KBM-7 (cell line): ENCODE data around the gene SKIL.

Experiments used
- DNase-seq: peaks from one replicate; pipeline ENCODE4 v3.0.0-alpha.2; 2015
- in situ Hi-C: fragments of 300-500 bp; cut with MboI; formaldehyde crosslinking; loops from 2 replicates; pipeline ENCODE4 v1.14.3; 2020; ENCODE audit warnings: low sequenced_read_pairs, low pct_unique_long_range_greater_than_20kb, mixed read lengths

SKIL gene

DNA sequence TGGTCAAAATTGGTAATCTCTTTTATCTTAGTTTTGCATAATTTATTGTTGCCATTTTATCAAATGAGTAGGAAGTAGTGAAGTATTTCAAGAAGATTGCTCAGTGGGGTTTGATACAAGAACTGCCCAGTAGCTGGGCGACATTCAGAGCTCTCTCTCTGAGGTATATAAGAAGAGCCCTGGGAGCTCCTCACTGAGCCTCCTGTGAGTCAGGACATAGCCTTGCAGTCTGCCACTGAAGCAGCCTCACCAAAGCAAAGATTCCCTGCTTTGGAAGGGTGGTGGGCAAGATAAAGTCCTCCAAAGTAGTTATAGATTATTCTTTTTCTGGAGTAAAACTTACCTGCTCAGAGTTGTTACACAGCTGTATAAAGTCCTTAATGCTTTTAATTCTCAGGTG is 26.1 kb downstream of the SKIL start:
- DNase-seq = no peak
- in situ Hi-C loops = no loop called here

DNA sequence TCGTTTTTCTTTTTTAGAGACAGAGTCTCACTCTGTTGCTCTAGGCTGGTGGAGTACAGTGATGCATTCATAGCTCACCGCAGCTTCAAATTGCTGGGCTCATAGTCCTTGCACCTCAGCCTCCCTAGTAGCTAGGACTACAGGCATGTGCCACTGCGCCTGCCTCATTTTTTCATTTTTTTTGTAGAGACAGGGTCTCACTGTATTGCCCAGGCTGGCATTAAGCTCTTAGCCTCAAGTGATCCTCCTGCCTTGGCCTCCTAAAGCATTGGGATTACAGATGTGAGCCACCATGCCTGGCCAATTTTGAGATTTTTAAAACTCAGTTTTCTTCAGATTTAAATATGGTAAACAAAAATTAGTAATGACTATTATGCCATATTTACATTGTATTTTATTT is 29.0 kb downstream of the SKIL start:
- DNase-seq = no peak
- in situ Hi-C loops = no loop called here

DNA sequence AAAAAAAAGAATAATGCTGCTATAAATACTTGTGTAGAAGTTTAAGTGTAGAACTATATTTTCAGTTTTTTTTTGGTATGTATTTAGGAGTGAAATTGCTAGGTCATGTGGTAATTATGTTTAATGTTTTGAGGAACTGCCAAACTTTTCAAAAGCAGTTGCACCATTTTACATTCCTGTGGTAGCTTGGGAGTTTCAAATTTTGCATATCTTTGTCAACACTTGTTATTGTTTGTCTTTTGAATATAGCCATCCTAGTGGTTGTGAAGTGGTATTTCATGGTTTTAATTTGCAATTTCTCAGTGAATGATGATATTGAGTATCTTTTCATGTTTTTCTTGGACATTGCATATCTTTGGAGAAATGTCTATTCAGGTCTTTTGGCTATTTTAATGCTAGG is 30.4 kb downstream of the SKIL start:
- DNase-seq = no peak
- in situ Hi-C loops = no loop called here

DNA sequence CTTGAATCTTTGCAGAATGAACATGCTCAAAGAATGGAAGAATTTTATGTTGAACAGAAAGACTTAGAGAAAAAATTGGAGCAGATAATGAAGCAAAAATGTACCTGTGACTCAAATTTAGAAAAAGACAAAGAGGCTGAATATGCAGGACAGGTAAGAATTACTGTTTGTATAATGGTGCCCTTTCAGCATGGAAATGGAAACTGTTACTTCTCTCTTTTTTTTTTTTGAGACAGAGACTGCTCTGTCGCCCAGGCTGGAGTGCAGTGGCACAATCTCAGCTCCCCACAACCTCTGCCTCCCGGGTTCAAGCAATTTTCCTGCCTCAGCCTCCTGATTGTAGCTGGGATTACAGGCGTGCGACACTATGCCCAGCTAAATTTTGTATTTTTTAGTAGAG is 33.6 kb downstream of the SKIL start:
- in situ Hi-C loops = no loop called here
- DNase-seq = no peak

DNA sequence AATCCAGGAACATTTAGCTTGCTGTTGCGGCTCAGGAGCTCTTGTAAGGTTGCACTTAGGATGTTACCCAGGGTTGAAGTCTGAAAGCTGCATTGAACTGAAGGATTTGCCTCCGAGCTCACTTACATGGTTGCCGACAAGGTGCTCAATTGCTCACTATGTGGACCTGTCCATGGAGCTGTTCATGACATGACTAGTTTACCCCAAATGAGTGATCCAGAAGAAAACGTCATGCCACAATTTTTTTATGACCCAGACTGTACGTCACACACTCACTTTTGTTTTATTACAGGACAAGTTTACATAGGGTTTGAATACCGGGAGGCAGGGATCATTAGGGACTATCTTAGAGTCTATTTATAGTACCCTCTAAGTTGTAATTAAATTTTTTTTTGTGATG is 40.2 kb downstream of the SKIL start:
- DNase-seq = no peak
- in situ Hi-C loops = no loop called here

DNA sequence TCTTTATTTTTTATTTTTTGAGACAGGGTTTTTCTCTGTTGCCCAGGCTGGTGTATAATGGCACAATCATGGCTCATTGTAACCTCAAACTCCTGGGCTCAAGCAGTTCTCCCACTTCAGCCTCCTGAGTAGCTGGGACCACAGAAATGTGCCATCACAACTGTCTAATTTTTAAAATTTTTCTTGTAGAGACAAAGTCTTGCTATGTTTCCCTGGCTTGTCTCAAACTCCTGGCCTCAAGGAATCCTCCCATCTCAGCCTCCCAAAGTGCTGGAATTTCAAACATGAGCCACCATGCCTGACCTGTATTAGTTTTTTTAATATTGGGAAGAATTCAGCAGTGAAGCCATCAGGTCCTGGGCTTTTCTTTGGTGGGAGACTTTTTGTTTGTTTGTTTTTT is 47.6 kb downstream of the SKIL start:
- in situ Hi-C loops = loop anchor here (25.0 kb wide), 1 partner anchor 407 kb away; no protein-coding TSS in a partner anchor
- no peak for DNase-seq

DNA sequence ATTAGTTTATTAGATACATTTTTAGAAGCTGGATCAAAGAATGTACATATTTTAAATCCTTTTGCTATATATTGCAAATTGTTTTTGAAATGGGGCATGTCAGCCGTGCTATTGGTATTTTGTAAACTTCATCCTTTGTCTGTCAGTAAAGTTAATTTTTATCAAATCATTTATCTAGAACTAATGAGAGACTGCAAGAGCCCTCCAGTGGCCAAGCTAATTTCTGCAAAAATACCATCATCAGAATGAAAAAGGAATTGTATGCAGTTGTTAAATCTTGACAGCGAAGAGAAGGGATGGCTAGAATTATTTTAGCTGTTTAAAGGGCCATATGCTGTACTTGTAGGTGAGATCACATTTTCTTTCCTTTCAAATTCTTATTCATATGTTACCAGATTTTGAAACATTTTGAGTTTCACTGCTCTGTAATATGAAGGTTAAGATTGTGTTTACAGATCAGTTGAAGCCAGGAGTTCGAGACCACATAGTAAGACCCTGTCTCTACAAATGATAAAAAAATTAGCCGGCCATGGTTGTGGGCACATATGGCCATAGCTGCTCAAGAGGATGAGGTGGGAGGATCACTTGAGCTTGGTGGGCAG is 53.0 kb downstream of the SKIL start:
- in situ Hi-C loops = loop anchor here (25.0 kb wide), 1 partner anchor 402 kb away; no protein-coding TSS in a partner anchor

DNA sequence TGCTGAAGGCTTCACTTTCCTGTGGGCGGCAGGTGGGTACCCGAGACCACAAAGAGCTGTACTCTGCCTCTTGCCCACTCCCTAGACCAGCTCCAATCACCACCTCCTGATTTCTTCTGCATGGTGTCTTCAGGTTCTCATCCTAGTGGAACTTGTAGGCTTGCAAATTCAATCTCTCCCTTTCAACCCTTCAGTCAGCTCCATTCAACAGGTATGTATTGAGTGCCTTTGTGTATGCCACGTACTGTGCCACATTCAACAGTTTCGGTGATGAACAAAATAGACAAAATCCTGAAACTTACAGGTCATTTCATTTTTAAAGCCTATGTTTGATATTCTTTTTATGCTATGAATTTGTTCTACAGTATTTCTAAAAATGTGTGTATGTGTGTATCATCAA is 55.8 kb downstream of the SKIL start:
- in situ Hi-C loops = loop anchor here (25.0 kb wide), 1 partner anchor 399 kb away; no protein-coding TSS in a partner anchor
- DNase-seq = no peak

More for the DNA sequence above, 53.0 kb downstream of the SKIL start:
- peak; percentile 42 for DNase-seq

DNA sequence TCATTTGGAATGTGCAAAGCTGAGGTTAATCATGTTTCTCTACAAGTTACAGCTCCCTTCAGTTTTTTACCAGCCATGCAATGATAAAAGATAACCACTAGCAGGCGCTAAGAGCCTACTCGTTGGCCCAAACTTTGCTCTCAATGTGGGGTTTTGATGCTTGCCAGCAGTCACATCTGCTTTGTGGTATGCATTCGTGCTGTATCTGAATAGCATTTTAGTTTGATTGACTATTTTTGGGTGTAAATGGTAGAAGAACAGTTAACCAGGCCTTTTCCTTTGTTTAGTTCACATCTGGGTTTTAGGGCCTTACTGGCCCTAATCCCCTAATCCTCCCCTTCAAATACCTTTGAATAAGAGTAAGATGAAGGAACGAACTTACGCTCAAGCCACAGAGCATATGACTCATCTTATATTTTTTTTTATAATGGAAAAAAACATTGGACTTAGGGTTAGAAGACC is 56.7 kb downstream of the SKIL start:
- in situ Hi-C loops = loop anchor here (25.0 kb wide), 1 partner anchor 398 kb away; no protein-coding TSS in a partner anchor
- peak; percentile 66 for DNase-seq

DNA sequence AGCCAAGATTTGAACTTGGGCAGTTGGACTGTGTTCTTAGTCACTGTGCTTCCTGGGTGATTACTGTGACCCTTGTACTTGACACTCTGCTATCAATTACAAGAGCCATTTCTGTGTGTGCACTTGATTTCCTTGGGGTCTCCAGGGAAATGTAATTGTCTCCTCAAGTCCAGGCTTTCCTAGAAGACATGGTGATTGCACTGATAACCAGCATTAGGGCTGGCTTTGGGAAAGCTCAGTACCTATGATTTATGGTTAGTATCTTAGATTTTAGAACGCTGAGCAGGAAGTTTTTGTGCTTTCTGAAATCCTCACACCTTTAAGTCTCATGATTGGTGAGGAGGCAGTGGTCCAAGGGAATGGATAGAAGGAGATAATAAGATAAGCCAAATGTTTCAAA is 59.6 kb downstream of the SKIL start:
- DNase-seq = no peak
- in situ Hi-C loops = loop anchor here (25.0 kb wide), 1 partner anchor 395 kb away; no protein-coding TSS in a partner anchor

DNA sequence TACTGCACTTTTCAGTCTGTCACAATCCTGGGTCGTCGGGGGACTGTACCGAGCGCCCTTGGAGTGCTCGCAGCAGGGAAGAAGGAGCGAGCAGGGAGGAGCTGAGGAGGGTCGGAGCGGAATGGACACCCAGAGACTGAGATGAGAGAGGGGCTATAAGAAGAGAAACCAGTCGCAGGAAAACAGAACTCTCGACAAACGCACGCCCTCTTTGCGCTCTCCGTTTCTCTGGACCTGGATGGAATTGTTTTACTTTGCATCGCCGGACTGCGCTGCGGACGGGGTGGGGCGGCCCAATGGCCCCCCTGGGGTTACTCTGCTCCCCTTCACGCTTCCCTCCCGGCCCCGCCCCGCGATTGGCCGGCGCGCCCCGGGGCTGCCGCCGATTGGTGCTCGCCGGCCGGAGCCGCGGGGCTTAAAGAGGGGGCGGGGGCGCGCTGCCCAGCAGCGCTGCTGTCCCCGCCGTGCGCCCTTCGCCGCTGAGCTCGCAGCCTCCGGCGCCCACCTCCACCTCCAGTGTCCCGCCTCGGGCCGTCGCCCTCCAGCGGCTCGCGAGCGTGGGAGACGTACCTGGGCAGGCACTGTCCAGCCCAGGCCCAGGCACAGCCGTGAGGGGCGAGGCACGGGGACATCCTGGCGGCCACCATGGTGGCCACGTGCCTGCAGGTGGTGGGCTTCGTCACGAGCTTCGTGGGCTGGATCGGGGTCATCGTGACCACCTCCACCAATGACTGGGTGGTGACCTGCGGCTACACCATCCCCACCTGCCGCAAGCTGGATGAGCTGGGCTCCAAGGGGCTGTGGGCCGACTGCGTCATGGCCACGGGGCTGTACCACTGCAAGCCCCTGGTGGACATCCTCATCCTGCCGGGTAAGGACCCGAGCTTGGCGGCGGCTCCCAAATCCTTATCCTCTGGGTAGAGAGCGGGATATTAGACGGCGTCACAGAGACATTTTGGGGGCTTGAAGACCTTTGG is 61.2 kb downstream of the SKIL start, which contains the start of gene CLDN11:
TSS of gene CLDN11 (plus strand) at position 447 of the 977 bp plus-strand sequence. CDS start at position 646, 199 bp downstream.
- DNase-seq = no peak
- in situ Hi-C loops = loop anchor here (25.0 kb wide), 1 partner anchor 394 kb away; no protein-coding TSS in a partner anchor

DNA sequence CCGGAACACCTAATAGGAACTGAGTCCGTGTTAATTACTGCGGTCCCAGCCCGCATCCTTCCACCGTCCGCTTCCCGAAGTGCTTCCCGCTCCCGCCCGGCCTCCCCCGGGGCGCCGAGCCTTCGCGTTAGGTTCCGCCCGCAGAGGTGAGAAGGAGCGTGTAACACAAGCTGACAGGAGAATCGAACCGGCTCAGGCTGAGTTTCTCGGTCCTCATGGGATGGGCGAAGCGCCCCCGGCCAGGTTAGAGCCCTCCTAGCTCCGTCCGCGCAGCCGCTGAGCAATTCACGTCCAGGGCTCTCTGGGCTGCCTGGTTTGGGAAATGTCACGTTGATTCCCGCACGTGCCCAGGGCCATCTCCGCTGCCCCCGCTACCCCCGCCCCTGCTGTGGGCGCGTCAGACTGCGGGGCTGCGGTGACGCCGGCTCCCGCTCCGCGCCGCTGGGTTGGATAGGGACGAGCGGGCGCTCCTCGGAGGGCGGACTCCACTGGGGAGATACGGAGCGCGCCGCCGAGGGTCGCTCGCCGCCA is 62.1 kb downstream of the SKIL start:
- in situ Hi-C loops = loop anchor here (25.0 kb wide), 1 partner anchor 393 kb away; no protein-coding TSS in a partner anchor
- peak; percentile 22 for DNase-seq

DNA sequence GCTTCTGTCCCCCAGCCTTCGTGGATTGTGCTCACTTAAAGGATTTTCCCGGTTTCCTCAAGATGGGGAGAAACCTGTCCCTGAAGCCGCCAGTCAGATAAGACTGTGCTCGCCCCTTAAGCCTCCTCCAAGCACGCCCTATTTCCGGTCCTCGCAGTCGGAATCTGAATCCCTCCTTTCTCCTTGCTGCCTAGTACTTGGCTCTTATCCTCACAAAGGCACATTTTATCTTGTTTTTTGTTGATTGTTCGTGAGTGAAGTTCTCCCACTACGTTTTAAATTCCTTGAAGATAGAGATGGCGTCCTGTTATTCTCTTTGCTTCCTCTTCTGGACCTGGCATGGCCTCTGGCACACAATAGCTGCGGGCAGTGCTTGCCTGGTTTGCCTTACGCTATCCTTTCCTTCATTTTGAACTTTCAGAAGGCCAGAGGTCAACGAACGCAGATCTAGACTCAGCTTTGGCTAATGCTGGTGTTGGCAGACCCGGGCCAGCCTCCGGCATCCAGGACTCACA is 62.8 kb downstream of the SKIL start:
- DNase-seq = peak; percentile 14
- in situ Hi-C loops = loop anchor here (25.0 kb wide), 1 partner anchor 392 kb away; no protein-coding TSS in a partner anchor

DNA sequence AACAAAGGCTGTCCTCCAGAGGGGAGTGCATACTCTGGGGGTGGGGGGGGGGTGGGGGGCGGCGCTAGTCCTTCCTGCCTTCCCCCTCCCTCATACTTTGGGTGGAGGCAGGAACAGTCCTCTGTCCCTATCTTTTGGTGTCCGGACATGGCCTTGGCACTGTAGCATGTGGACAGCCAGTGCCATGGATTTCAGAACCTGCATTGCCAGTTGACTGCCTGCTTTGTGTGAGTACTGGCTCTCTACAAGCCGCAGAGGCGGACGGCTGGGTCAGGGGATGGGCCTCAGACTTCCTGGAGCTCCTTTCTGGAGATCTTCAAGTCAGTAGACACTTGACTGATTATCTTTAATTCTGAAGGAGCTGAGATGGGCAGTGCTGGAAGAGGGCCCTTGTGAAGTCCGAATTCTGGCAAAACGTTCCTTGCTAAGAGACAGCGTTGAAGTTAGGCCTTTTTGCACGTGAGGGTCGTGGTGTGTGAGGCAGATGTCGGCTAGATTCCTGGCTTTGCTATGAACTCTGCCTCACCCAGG is 63.7 kb downstream of the SKIL start:
- no peak for DNase-seq
- in situ Hi-C loops = loop anchor here (25.0 kb wide), 1 partner anchor 391 kb away; no protein-coding TSS in a partner anchor

DNA sequence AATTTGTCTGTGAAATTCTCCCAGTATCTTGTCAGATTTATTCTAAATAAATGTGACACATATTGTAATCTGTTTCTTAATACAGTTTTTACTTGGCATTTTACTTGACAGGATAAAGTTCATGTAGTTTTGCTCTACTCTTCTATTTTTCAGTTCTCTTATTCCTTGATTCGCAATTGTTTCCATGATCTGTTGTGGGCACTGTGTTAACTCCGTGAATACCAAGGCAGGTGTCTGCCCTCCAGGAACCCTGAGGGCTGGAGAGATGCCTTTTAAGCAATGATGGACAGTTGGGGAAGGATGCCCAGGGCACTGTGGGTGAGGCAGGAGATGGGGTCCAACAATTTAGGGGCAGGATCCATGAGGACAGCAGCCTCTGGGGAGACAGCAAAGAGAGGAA is 64.2 kb downstream of the SKIL start:
- in situ Hi-C loops = loop anchor here (25.0 kb wide), 1 partner anchor 391 kb away; no protein-coding TSS in a partner anchor
- DNase-seq = no peak

DNA sequence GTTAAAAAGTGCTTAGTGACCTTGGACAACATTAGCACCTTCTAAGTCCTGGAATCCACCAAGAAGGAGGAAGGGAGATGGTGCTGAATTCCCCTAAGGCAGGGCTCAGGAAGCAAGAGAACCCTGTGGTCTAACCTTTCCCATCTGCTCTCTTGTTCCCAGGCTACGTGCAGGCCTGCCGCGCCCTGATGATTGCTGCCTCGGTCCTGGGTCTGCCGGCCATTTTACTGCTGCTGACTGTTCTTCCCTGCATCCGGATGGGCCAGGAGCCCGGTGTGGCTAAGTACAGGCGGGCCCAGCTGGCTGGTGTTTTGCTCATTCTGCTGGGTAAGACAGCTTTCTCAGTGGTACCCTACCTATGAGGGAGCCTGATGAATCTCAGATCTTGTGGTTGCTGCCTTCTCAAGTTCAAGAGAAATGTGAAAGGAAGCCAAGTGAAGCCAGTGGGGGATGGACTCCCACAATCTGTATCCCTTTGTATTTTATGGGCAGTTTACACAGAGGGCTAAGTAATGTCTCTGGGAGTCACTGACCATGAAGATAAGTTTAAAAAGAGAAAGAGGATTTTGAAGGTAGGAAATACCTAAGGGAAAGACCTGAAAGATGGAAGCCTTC is 65.6 kb downstream of the SKIL start:
- no peak for DNase-seq
- in situ Hi-C loops = loop anchor here (25.0 kb wide), 1 partner anchor 389 kb away; no protein-coding TSS in a partner anchor

DNA sequence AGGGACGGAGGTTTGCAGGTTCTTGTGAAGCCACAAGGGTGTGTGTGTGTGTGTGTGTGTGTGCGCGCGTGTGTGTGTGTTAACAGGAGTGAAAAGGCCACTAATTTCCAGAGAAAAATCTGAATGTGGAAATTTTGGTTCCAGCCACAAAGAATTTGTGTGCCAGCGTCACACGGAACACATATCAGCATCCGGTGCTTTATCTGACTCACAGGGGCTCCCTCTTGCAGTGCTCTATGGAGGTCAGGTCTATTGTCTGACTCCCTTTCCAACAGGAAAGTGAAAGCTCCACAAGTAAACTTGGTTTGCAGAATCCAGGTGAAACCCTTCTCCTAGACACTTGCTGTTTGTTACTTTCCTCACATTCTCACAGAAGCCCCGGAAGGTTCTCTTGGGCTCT is 67.4 kb downstream of the SKIL start:
- in situ Hi-C loops = loop anchor here (25.0 kb wide), 1 partner anchor 387 kb away; no protein-coding TSS in a partner anchor

DNA sequence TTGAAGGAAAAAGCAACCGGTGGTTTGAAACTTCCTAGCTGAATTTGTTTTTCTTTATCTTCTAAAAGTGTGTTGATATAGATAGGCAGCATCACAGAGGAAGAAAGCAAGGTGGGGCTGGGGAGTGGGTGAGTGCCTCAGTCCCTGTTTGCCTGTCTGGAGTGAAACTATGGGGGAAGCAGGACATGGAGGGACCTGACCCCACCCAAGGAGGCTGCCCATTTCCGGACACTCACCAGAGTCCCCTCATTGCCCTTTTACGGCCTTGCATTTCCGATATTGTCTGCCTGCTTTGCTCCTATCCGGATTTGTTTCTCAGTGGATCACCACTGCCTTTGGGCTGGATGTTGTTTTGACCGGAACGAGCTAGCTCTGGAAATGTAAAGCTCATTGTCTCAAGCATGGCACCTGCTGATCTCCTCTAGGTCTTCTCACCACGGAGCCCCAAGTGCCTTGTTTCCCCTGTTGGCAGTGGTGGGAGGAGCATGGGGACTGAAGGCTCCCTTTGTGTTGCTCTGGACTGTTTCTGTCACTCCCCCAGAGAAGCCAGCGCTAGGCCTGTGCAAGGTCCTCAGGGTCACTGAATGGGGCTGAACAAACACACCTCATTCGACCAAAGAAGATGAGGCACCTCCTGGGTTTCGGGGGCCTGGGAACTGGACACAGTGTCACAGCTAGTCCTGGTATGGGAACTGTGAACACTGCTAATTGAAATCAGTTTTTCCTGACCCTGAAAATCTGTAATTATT is 68.2 kb downstream of the SKIL start:
- in situ Hi-C loops = no loop called here

More for the DNA sequence above, 67.4 kb downstream of the SKIL start:
- no peak for DNase-seq

More for the DNA sequence above, 68.2 kb downstream of the SKIL start:
- DNase-seq = no peak
